DOHH2 (cell line): ENCODE data around the gene ARHGEF26.

Source experiments
- H3F3A ChIP-seq: fragments of 200-600 bp; sonication (generic), shearing (Covaris generic); 2 replicates; pipeline ENCODE4 v1.6.0; 2016; ENCODE audit warnings: antibody characterized with exemption, mild to moderate bottlenecking; ENCODE audit not compliant: control insufficient read depth, insufficient read depth
- H3K27ac ChIP-seq: fragments of 200-600 bp; sonication (generic); 2 replicates; pipeline ENCODE4 v1.5.1; 2014; ENCODE audit warnings: low read depth, mild to moderate bottlenecking, low read length, moderate library complexity
- H3K27me3 ChIP-seq: fragments of 200-600 bp; sonication (generic); 2 replicates; pipeline ENCODE4 v1.6.1; 2014; ENCODE audit warnings: mild to moderate bottlenecking, low read length, mixed read lengths; ENCODE audit not compliant: control insufficient read depth
- H3K36me3 ChIP-seq: fragments of 200-600 bp; sonication (generic); 2 replicates; pipeline ENCODE4 v1.6.1; 2014; ENCODE audit warnings: mild to moderate bottlenecking, low read length, moderate library complexity, mixed read lengths; ENCODE audit not compliant: control insufficient read depth
- H3K4me1 ChIP-seq: fragments of 200-600 bp; sonication (generic); 2 replicates; pipeline ENCODE4 v1.6.1; 2014; ENCODE audit warnings: mild to moderate bottlenecking, low read length, mixed read lengths; ENCODE audit not compliant: control insufficient read depth
- H3K4me2 ChIP-seq: fragments of 200-600 bp; sonication (generic); 2 replicates; pipeline ENCODE4 v1.6.0; 2014; ENCODE audit warnings: mild to moderate bottlenecking, low read length, moderate library complexity
- H3K4me3 ChIP-seq: fragments of 200-600 bp; sonication (generic); 2 replicates; pipeline ENCODE4 v1.5.1; 2014; ENCODE audit warnings: mild to moderate bottlenecking, low read length, mixed read lengths
- H3K79me2 ChIP-seq: fragments of 200-600 bp; sonication (generic); 2 replicates; pipeline ENCODE4 v1.6.1; 2014; ENCODE audit warnings: mild to moderate bottlenecking, low read length, mixed read lengths; ENCODE audit not compliant: control insufficient read depth
- H3K9me2 ChIP-seq: fragments of 200-600 bp; sonication (generic); replicated peaks from 2 replicates; pipeline ENCODE4 v1.6.1; 2014; ENCODE audit warnings: mild to moderate bottlenecking, low read length, mixed read lengths; ENCODE audit not compliant: control insufficient read depth
- H3K9me3 ChIP-seq: fragments of 200-600 bp; sonication (generic); 2 replicates; pipeline ENCODE4 v1.6.1; 2014; ENCODE audit warnings: antibody characterized with exemption, low read length, mixed read lengths; ENCODE audit not compliant: control insufficient read depth, insufficient read depth
- H4K20me1 ChIP-seq: fragments of 200-600 bp; sonication (generic); 2 replicates; pipeline ENCODE4 v1.6.0; 2014; ENCODE audit warnings: low read depth, mild to moderate bottlenecking, antibody characterized with exemption, low read length, moderate library complexity; ENCODE audit not compliant: control insufficient read depth, insufficient read depth
- EZH2phosphoT487 ChIP-seq: fragments of 200-600 bp; sonication (generic); IDR thresholded peaks from 2 replicates; pipeline ENCODE4 v1.6.1; 2017; ENCODE audit warnings: borderline replicate concordance, mild to moderate bottlenecking, antibody characterized with exemption, low read length, moderate library complexity, mixed read lengths
- TF ChIP-seq, protein P1 (sequence below): fragments of 200-600 bp; sonication (generic); IDR thresholded peaks from one replicate; pipeline ENCODE4 v1.5.1; 2014; ENCODE audit warnings: antibody characterized with exemption, mild to moderate bottlenecking, low read depth, low read length; ENCODE audit not compliant: poor library complexity, severe bottlenecking

Gene ARHGEF26

DNA sequence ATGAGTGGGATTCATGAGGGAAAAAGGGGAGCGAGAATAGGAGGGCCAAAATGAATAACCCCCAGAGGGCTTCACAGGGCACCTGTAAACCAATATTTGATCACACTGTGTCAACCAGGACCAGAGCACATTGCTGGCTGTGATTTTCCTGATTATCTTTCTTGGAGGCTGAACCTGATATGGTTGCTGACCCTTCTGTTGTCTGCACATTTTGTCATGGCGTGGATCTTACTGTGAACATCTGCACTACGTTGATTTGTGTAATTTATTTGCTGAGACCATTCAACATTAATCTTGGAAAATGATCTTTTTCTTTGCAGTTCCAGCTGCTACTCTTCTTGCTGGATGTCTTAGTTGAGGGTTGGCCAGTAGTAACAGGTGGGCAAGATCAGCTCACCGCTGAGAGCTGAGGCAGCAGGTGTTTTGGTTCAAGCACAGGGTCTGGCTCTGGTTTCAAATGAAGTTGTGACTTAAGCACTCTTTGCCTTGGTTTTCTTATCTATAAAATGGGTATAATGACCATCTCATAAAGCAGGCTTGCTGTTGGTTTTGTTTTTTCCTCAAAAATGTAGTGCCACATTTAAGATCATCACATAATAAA, 61.2 kb downstream of the ARHGEF26 start:
- TF ChIP-seq EZH2phosphoT487 = no peak
- TF ChIP-seq, protein P1, sequence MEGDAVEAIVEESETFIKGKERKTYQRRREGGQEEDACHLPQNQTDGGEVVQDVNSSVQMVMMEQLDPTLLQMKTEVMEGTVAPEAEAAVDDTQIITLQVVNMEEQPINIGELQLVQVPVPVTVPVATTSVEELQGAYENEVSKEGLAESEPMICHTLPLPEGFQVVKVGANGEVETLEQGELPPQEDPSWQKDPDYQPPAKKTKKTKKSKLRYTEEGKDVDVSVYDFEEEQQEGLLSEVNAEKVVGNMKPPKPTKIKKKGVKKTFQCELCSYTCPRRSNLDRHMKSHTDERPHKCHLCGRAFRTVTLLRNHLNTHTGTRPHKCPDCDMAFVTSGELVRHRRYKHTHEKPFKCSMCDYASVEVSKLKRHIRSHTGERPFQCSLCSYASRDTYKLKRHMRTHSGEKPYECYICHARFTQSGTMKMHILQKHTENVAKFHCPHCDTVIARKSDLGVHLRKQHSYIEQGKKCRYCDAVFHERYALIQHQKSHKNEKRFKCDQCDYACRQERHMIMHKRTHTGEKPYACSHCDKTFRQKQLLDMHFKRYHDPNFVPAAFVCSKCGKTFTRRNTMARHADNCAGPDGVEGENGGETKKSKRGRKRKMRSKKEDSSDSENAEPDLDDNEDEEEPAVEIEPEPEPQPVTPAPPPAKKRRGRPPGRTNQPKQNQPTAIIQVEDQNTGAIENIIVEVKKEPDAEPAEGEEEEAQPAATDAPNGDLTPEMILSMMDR = no peak
- Histone ChIP-seq H3K36me3 (no peaks in the 10 kb centered on the region), H3K27ac (no peak overlapping the region), H4K20me1 (no peaks in the 10 kb centered on the region), H3K79me2 (no peaks in the 10 kb centered on the region), H3K4me1 (no peaks in the 10 kb centered on the region), H3K9me3 (no peaks in the 10 kb centered on the region), H3F3A (no peaks in the 10 kb centered on the region), H3K4me2 (no peak overlapping the region), H3K4me3 (no peak overlapping the region), H3K27me3 (no peaks in the 10 kb centered on the region; the same call in 1 of the 2 replicates), H3K9me2 (no peaks in the 10 kb centered on the region)

DNA sequence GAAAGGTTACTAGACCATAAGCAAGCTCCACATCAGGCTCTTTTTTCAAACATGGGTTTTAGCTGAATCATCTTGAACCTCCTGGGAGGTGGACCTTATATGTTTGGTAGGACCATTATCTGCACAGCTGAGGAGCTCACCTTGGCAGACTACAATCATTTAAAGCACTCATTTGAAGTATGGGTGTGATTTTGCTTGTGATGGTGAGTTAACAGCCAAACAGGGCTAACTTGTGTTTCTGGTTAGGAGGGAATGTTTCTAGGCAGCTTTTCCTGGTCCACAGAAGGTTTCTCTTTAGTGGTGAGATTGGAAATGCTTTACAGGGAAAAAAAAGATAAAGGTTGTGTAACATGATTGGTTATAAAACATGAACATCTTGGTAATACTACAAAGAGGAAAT, 61.8 kb downstream of the ARHGEF26 start:
- H4K20me1 ChIP-seq = no peaks in the 10 kb centered on the region
- no peaks in the 10 kb centered on the region for H3K9me2 ChIP-seq
- no peaks in the 10 kb centered on the region for H3K79me2 ChIP-seq
- no peak overlapping the region for H3K27ac ChIP-seq
- no peaks in the 10 kb centered on the region; the same call in 1 of the 2 replicates for H3K27me3 ChIP-seq
- H3K9me3 ChIP-seq = no peaks in the 10 kb centered on the region
- no peak overlapping the region for H3K4me3 ChIP-seq
- TF ChIP-seq, protein P1 = no peak
- no peak for TF ChIP-seq EZH2phosphoT487
- no peaks in the 10 kb centered on the region for H3F3A ChIP-seq
- no peak overlapping the region for H3K4me2 ChIP-seq
- no peaks in the 10 kb centered on the region for H3K4me1 ChIP-seq
- H3K36me3 ChIP-seq = no peaks in the 10 kb centered on the region

DNA sequence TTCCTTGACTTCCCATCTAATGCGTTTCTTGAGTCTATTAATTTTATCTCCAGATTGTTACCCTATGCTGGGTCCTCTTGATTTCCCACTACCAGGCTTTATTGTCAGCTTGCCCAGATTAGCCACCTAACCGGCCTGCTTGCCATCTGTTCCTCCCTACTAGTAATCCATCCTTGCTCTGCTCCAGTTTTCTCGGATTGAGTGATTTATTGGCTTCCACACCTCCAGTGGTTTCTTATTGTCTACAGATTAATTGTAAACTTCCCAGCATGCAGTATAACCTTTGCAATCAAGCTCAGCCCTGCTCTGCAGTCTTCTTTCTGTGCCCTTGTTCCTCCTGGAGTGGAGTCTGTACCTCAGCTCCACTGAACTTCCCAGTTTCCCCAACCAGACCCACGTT, 63.4 kb downstream of the ARHGEF26 start:
- no peaks in the 10 kb centered on the region for H3K79me2 ChIP-seq
- no peaks in the 10 kb centered on the region for H3K9me2 ChIP-seq
- no peaks in the 10 kb centered on the region for H3K4me1 ChIP-seq
- H3K36me3 ChIP-seq = no peaks in the 10 kb centered on the region
- H3K4me2 ChIP-seq = no peak overlapping the region
- no peaks in the 10 kb centered on the region for H3K9me3 ChIP-seq
- TF ChIP-seq, protein P1 = no peak
- TF ChIP-seq EZH2phosphoT487 = no peak
- no peaks in the 10 kb centered on the region for H3F3A ChIP-seq
- H3K4me3 ChIP-seq = no peak overlapping the region
- no peak overlapping the region for H3K27ac ChIP-seq
- no peaks in the 10 kb centered on the region; the same call in 1 of the 2 replicates for H3K27me3 ChIP-seq
- H4K20me1 ChIP-seq = no peaks in the 10 kb centered on the region
